ENCODE results near the gene UBA5. TPM values are rescaled to one million over a fixed set of nuclear protein-coding genes. Genes with fewer than 3 reads are reported as not detected.
A peak's percentile ranks its signal among the peaks of the same experiment; 100 is the strongest.

UBA5 gene
- total and polyA plus RNA-seq, 9 of the 15 experiments (the other 6 are each of a cell fraction or from before 2014, with no cell fraction given) = 8.1 to 71.1 (median 29.4) TPM

DNA sequence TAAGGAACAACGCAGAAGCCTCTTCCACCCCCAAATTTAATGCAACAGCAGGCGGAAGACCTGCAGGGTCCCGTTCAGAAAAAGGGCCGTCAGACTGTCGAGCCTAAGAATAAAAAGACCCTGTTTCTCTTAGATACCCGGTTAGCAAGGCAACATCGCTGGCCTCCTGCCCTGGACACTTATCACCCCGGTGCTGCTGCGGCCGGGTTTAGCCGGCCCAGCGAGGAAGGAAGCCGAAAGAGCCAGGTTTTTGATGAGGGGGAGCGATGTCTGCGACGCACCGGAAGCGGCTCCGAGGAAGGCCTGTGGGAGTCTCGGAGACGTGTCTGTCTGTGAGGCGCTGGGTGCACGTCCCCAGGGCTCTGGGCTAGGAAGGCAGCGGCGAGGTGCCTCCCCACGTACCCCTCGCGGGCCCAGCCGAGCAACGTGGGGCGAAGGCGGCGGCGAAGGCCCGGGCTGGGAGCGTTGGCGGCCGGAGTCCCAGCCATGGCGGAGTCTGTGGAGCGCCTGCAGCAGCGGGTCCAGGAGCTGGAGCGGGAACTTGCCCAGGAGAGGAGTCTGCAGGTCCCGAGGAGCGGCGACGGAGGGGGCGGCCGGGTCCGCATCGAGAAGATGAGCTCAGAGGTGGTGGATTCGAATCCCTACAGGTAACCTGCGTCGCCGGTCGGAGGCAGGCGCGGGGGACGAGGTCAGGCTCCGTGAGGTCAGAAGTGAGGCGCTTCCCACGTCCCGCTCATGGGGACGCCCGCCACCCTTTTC, at the start of gene UBA5 (continued):
- TF ChIP-seq TCFL5 (CRISPR knock-in tag; conservative IDR thresholded peaks at IDR 0.05) = no peak
- TF ChIP-seq ZNF165 (CRISPR knock-in tag; IDR thresholded peaks at IDR 0.05; ENCODE audit: borderline replicate concordance) = no peak
- TF ChIP-seq ZBTB5 (IDR thresholded peaks at IDR 0.05) = no peak
- TF ChIP-seq ZNF395 (CRISPR knock-in tag; IDR thresholded peaks at IDR 0.05) = no peak
- TF ChIP-seq ZNF239 (CRISPR knock-in tag; IDR thresholded peaks at IDR 0.05) = no peak
- TF ChIP-seq ZNF143 (CRISPR knock-in tag; IDR thresholded peaks at IDR 0.05) = no peak
- no peak for TF ChIP-seq POLR3G (IDR thresholded peaks at IDR 0.05; ENCODE audit: extremely low read depth, insufficient read length, insufficient replicate concordance)
- TF ChIP-seq KDM2B (CRISPR knock-in tag; IDR thresholded peaks at IDR 0.05) = no peak
- peak; percentile 97 for TF ChIP-seq NCOA1 (IDR thresholded peaks at IDR 0.05; ENCODE audit: low read depth)
- TF ChIP-seq ZNF324 (CRISPR knock-in tag; IDR thresholded peaks at IDR 0.05) = no peak
- 0 out of 2 replicates have a peak, but pooled peaks have one; percentile 52 for TF ChIP-seq POLR2AphosphoS5 (IDR thresholded peaks at IDR 0.05; ENCODE audit: control insufficient read depth, insufficient read depth, low read depth, low read length)
- TF ChIP-seq, protein P1, sequence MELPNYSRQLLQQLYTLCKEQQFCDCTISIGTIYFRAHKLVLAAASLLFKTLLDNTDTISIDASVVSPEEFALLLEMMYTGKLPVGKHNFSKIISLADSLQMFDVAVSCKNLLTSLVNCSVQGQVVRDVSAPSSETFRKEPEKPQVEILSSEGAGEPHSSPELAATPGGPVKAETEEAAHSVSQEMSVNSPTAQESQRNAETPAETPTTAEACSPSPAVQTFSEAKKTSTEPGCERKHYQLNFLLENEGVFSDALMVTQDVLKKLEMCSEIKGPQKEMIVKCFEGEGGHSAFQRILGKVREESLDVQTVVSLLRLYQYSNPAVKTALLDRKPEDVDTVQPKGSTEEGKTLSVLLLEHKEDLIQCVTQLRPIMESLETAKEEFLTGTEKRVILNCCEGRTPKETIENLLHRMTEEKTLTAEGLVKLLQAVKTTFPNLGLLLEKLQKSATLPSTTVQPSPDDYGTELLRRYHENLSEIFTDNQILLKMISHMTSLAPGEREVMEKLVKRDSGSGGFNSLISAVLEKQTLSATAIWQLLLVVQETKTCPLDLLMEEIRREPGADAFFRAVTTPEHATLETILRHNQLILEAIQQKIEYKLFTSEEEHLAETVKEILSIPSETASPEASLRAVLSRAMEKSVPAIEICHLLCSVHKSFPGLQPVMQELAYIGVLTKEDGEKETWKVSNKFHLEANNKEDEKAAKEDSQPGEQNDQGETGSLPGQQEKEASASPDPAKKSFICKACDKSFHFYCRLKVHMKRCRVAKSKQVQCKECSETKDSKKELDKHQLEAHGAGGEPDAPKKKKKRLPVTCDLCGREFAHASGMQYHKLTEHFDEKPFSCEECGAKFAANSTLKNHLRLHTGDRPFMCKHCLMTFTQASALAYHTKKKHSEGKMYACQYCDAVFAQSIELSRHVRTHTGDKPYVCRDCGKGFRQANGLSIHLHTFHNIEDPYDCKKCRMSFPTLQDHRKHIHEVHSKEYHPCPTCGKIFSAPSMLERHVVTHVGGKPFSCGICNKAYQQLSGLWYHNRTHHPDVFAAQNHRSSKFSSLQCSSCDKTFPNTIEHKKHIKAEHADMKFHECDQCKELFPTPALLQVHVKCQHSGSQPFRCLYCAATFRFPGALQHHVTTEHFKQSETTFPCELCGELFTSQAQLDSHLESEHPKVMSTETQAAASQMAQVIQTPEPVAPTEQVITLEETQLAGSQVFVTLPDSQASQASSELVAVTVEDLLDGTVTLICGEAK (IDR thresholded peaks at IDR 0.05) = peak; percentile 97
- TF ChIP-seq, protein P1 (CRISPR knock-in tag; IDR thresholded peaks at IDR 0.05) = no peak
- no peak for TF ChIP-seq ZNF79 (CRISPR knock-in tag; IDR thresholded peaks at IDR 0.05; ENCODE audit: low read depth)
- no peak for TF ChIP-seq MEIS2 (IDR thresholded peaks at IDR 0.05; ENCODE audit: partially characterized antibody)

All from K562 (cell line).